ENCODE measurements around the gene TMEM229B. TPM values are rescaled to one million over a fixed set of nuclear protein-coding genes. Genes with fewer than 3 reads are reported as not detected.

The TMEM229B gene
- polyA plus RNA-seq, 3 donors, result 10.2 to 18.7 (median 17.3) TPM

- peaks cover 2 to 16% (median 10%) of the 10 kb centered on the region in 7 donors for H3K9me3 Mint-ChIP-seq
- no peak for DNase-seq
- peaks cover 7 to 10% of the 10 kb centered on the region in 2 donors for H3K36me3 Mint-ChIP-seq
- 100% methylated on average over 2 of the region's 4 CpGs for WGBS (ENCODE audit: insufficient coverage)
- no peak overlapping the region for H3K4me3 Mint-ChIP-seq
- Histone ChIP-seq H3K27ac (ENCODE audit: low read depth in 1 of 2, low read length in 2 of 2) (no peak overlapping the region), H3K4me1 (ENCODE audit: control insufficient read depth in 1 of 2, insufficient read depth in 2 of 2, low read length in 2 of 2) (peaks cover 3 to 9% of the 10 kb centered on the region in 2 donors), H3K9me3 (replicated peaks in 1 of 2; ENCODE audit: control insufficient read depth in 1 of 2, insufficient read depth in 1 of 2, low read length in 2 of 2) (peaks cover 6 to 15% of the 10 kb centered on the region in 2 donors), H4K20me1 (ENCODE audit: insufficient read depth, low read length) (no peaks in the 10 kb centered on the region), H3K79me2 (ENCODE audit: insufficient read depth, low read length) (no peaks in the 10 kb centered on the region), H2AFZ (ENCODE audit: insufficient read depth, low read depth, low read length, poor library complexity, severe bottlenecking) (no peak overlapping the region), H3K4me2 (replicated peaks; ENCODE audit: extremely low read depth, low read length, poor library complexity, severe bottlenecking) (no peak overlapping the region), H3K9ac (ENCODE audit: insufficient read depth, low read length, poor library complexity, severe bottlenecking) (no peak overlapping the region), H3K4me3 (replicated peaks in 1 of 3; ENCODE audit: low read depth in 2 of 3, low read length in 3 of 3) (no peak overlapping the region), H3K36me3 (replicated peaks in 1 of 2; ENCODE audit: control insufficient read depth in 1 of 2, insufficient read depth in 2 of 2, low read length in 2 of 2) (no peaks in the 10 kb centered on the region), H3K27me3 (ENCODE audit: control insufficient read depth in 2 of 2, insufficient read depth in 2 of 2, low read length in 2 of 2) (no peaks in the 10 kb centered on the region)
- intact Hi-C loops (cut with micrococcal nuclease), result no loop called here
- H3K27me3 Mint-ChIP-seq (ENCODE audit: low read depth in 3 of 3), result peaks cover 0 to 1% (median 1%) of the 10 kb centered on the region in 3 donors
- H3K4me1 Mint-ChIP-seq, result peaks cover 13% of the 10 kb centered on the region
- TF ChIP-seq, protein P1, sequence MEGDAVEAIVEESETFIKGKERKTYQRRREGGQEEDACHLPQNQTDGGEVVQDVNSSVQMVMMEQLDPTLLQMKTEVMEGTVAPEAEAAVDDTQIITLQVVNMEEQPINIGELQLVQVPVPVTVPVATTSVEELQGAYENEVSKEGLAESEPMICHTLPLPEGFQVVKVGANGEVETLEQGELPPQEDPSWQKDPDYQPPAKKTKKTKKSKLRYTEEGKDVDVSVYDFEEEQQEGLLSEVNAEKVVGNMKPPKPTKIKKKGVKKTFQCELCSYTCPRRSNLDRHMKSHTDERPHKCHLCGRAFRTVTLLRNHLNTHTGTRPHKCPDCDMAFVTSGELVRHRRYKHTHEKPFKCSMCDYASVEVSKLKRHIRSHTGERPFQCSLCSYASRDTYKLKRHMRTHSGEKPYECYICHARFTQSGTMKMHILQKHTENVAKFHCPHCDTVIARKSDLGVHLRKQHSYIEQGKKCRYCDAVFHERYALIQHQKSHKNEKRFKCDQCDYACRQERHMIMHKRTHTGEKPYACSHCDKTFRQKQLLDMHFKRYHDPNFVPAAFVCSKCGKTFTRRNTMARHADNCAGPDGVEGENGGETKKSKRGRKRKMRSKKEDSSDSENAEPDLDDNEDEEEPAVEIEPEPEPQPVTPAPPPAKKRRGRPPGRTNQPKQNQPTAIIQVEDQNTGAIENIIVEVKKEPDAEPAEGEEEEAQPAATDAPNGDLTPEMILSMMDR (IDR thresholded peaks at IDR 0.05), result no peak
- H3K27ac Mint-ChIP-seq, result no peak overlapping the region
These were observed 9.2 kb upstream of the TMEM229B start for GRCh38 chr14:67497716-67498115.

GRCh38 chr14:67497216-67497615 is 8.7 kb upstream of the TMEM229B start:
- peaks cover 7 to 10% of the 10 kb centered on the region in 2 donors for H3K36me3 Mint-ChIP-seq
- DNase-seq, result no peak
- no peak overlapping the region for H3K4me3 Mint-ChIP-seq
- H3K79me2 ChIP-seq (ENCODE audit: insufficient read depth, low read length), result no peaks in the 10 kb centered on the region
- TF ChIP-seq, protein P1 (IDR thresholded peaks at IDR 0.05), result no peak
- peaks cover 6 to 15% of the 10 kb centered on the region in 2 donors for H3K9me3 ChIP-seq (replicated peaks in 1 of 2; ENCODE audit: control insufficient read depth in 1 of 2, insufficient read depth in 1 of 2, low read length in 2 of 2)
- no peak overlapping the region for H3K9ac ChIP-seq (ENCODE audit: insufficient read depth, low read length, poor library complexity, severe bottlenecking)
- H3K36me3 ChIP-seq (replicated peaks in 1 of 2; ENCODE audit: control insufficient read depth in 1 of 2, insufficient read depth in 2 of 2, low read length in 2 of 2), result no peaks in the 10 kb centered on the region
- H4K20me1 ChIP-seq (ENCODE audit: insufficient read depth, low read length), result no peaks in the 10 kb centered on the region
- H3K27me3 ChIP-seq (ENCODE audit: control insufficient read depth in 2 of 2, insufficient read depth in 2 of 2, low read length in 2 of 2), result no peaks in the 10 kb centered on the region
- H3K27ac ChIP-seq (ENCODE audit: low read depth in 1 of 2, low read length in 2 of 2), result no peak overlapping the region
- H3K4me3 ChIP-seq (replicated peaks in 1 of 3; ENCODE audit: low read depth in 2 of 3, low read length in 3 of 3), result no peak overlapping the region
- H3K4me1 ChIP-seq (ENCODE audit: control insufficient read depth in 1 of 2, insufficient read depth in 2 of 2, low read length in 2 of 2), result peaks cover 5 to 10% of the 10 kb centered on the region in 2 donors
- H2AFZ ChIP-seq (ENCODE audit: insufficient read depth, low read depth, low read length, poor library complexity, severe bottlenecking), result no peak overlapping the region
- WGBS (ENCODE audit: insufficient coverage), result 96% methylated on average over 8 of the region's 13 CpGs
- intact Hi-C loops (cut with micrococcal nuclease), result no loop called here
- H3K4me1 Mint-ChIP-seq, result peaks cover 15% of the 10 kb centered on the region
- no peak overlapping the region for H3K4me2 ChIP-seq (replicated peaks; ENCODE audit: extremely low read depth, low read length, poor library complexity, severe bottlenecking)
- H3K27me3 Mint-ChIP-seq (ENCODE audit: low read depth in 3 of 3), result peaks cover 0 to 1% (median 1%) of the 10 kb centered on the region in 3 donors
- no peak overlapping the region for H3K27ac Mint-ChIP-seq
- peaks cover 2 to 16% (median 10%) of the 10 kb centered on the region in 7 donors for H3K9me3 Mint-ChIP-seq
